Loucy (cell line): ENCODE results near the gene XPNPEP3.

Experiments
- H2AFZ ChIP-seq: fragments of 200-600 bp; sonication (generic); 2 replicates; pipeline ENCODE4 v1.6.0; 2016; ENCODE audit warnings: antibody characterized with exemption, mild to moderate bottlenecking, low read length, moderate library complexity
- H3F3A ChIP-seq: fragments of 200-600 bp; 2 replicates; pipeline ENCODE4 v1.6.0; 2016; ENCODE audit warnings: antibody characterized with exemption, low read depth, mild to moderate bottlenecking
- H3K27me3 ChIP-seq: fragments of 200-600 bp; sonication (generic); 2 replicates; pipeline ENCODE4 v1.6.1; 2014; ENCODE audit warnings: low read length, mild to moderate bottlenecking; ENCODE audit not compliant: insufficient read depth, poor library complexity, severe bottlenecking
- H3K36me3 ChIP-seq: fragments of 200-600 bp; sonication (generic); 2 replicates; pipeline ENCODE4 v1.6.1; 2016; ENCODE audit warnings: low read length; ENCODE audit not compliant: insufficient read depth
- H3K4me1 ChIP-seq: fragments of 200-600 bp; sonication (generic); 2 replicates; pipeline ENCODE4 v1.5.1; 2014; ENCODE audit warnings: low read length, mild to moderate bottlenecking; ENCODE audit not compliant: insufficient read depth, poor library complexity, severe bottlenecking
- H3K4me2 ChIP-seq: fragments of 200-600 bp; sonication (generic); 2 replicates; pipeline ENCODE4 v1.6.0; 2014; ENCODE audit warnings: antibody characterized with exemption, low read length, low read depth, mild to moderate bottlenecking; ENCODE audit not compliant: poor library complexity, severe bottlenecking
- H3K4me3 ChIP-seq: fragments of 200-600 bp; sonication (generic); 2 replicates; pipeline ENCODE4 v1.5.1; 2014; ENCODE audit warnings: low read length, mild to moderate bottlenecking, mixed read lengths; ENCODE audit not compliant: poor library complexity, severe bottlenecking
- H3K79me2 ChIP-seq: fragments of 200-600 bp; sonication (generic); 2 replicates; pipeline ENCODE4 v1.6.1; 2014; ENCODE audit warnings: low read length; ENCODE audit not compliant: insufficient read depth
- H3K9ac ChIP-seq: fragments of 200-600 bp; sonication (generic); 2 replicates; pipeline ENCODE4 v1.6.0; 2014; ENCODE audit warnings: mild to moderate bottlenecking, low read depth, low read length, moderate library complexity; ENCODE audit not compliant: poor library complexity, severe bottlenecking
- H3K9me2 ChIP-seq: fragments of 200-600 bp; sonication (generic); replicated peaks from 2 replicates; pipeline ENCODE4 v1.6.1; 2016; ENCODE audit warnings: low read depth, low read length, mixed read lengths
- H3K9me3 ChIP-seq: fragments of 200-600 bp; sonication (generic); 2 replicates; pipeline ENCODE4 v1.6.1; 2014; ENCODE audit warnings: mild to moderate bottlenecking, antibody characterized with exemption, low read length, low read depth; ENCODE audit not compliant: insufficient read depth
- H4K20me1 ChIP-seq: fragments of 200-600 bp; sonication (generic); 2 replicates; pipeline ENCODE4 v1.6.0; 2014; ENCODE audit warnings: antibody characterized with exemption, low read length, mild to moderate bottlenecking; ENCODE audit not compliant: insufficient read depth, poor library complexity, severe bottlenecking
- CTCF ChIP-seq: fragments of 200-600 bp; sonication (generic); conservative IDR thresholded peaks from 2 replicates; pipeline ENCODE4 v1.5.1; 2014; ENCODE audit warnings: mild to moderate bottlenecking, antibody characterized with exemption, low read length
- EZH2phosphoT487 ChIP-seq: fragments of 200-600 bp; IDR thresholded peaks from 2 replicates; pipeline ENCODE4 v1.6.1; 2018; ENCODE audit warnings: antibody characterized with exemption, mild to moderate bottlenecking, moderate library complexity, borderline replicate concordance

The XPNPEP3 gene

GRCh38 chr22:40976866-40977700 lies 120.1 kb downstream of the XPNPEP3 start:
- no peak for TF ChIP-seq EZH2phosphoT487
- no peak for TF ChIP-seq CTCF
- H3K9ac ChIP-seq: no peak overlapping the region
- H3K79me2 ChIP-seq: no peaks in the 10 kb centered on the region
- no peaks in the 10 kb centered on the region for H4K20me1 ChIP-seq
- H2AFZ ChIP-seq: no peak overlapping the region
- peaks cover 11% of the 10 kb centered on the region; the same call in 1 of the 2 replicates for H3K36me3 ChIP-seq
- H3K27me3 ChIP-seq: no peaks in the 10 kb centered on the region
- no peak overlapping the region for H3K4me3 ChIP-seq
- H3K4me1 ChIP-seq: no peaks in the 10 kb centered on the region
- no peaks in the 10 kb centered on the region for H3K9me3 ChIP-seq
- H3K4me2 ChIP-seq: no peak overlapping the region
- H3F3A ChIP-seq: no peaks in the 10 kb centered on the region
- no peaks in the 10 kb centered on the region for H3K9me2 ChIP-seq

GRCh38 chr22:40979198-40979597 lies 122.2 kb downstream of the XPNPEP3 start:
- Histone ChIP-seq H3K9ac (no peak overlapping the region), H4K20me1 (no peaks in the 10 kb centered on the region), H3K27me3 (no peaks in the 10 kb centered on the region), H3K4me2 (no peak overlapping the region), H3F3A (no peaks in the 10 kb centered on the region), H3K36me3 (no peaks in the 10 kb centered on the region), H2AFZ (no peak overlapping the region), H3K4me3 (no peak overlapping the region), H3K9me3 (no peaks in the 10 kb centered on the region), H3K9me2 (no peaks in the 10 kb centered on the region), H3K79me2 (no peaks in the 10 kb centered on the region), H3K4me1 (no peaks in the 10 kb centered on the region)
- TF ChIP-seq CTCF: no peak
- TF ChIP-seq EZH2phosphoT487: no peak

GRCh38 chr22:40979871-40980270 lies 122.9 kb downstream of the XPNPEP3 start:
- Histone ChIP-seq H3K9me2 (no peaks in the 10 kb centered on the region), H3K4me3 (no peak overlapping the region), H3K4me2 (no peak overlapping the region), H2AFZ (no peak overlapping the region), H3K4me1 (no peaks in the 10 kb centered on the region), H3F3A (no peaks in the 10 kb centered on the region), H3K79me2 (no peaks in the 10 kb centered on the region), H3K9me3 (no peaks in the 10 kb centered on the region), H3K9ac (no peak overlapping the region), H3K27me3 (no peaks in the 10 kb centered on the region), H4K20me1 (no peaks in the 10 kb centered on the region), H3K36me3 (no peaks in the 10 kb centered on the region)
- TF ChIP-seq EZH2phosphoT487 (no peak), CTCF (no peak)
